CD4-positive, alpha-beta memory T cell (primary cell): Measurements from ENCODE around the gene DAZAP1. TPM values are rescaled to one million over a fixed set of nuclear protein-coding genes. Genes with fewer than 3 reads are reported as not detected.
"Not testable (repeated sequence)": the region's sequence is repeated elsewhere in the genome, so short reads cannot be mapped to it uniquely, and the experiment has no call there.

Source experiments
- CTCF ChIA-PET: fragments of 350-600 bp; sonication (Branson Sonifier 250); formaldehyde crosslinking; loops from one replicate; lab custom pipeline; 2021; ENCODE audit warnings: inconsistent platforms; ENCODE audit not compliant: partially characterized antibody; lab: Charles Lee
- POLR2A ChIA-PET: fragments of 350-600 bp; sonication (Branson Sonifier 250); formaldehyde crosslinking; loops from one replicate; lab custom pipeline; 2021; ENCODE audit not compliant: partially characterized antibody; lab: Charles Lee
- DNase-seq, 5 donors: peaks; one replicate each; pipeline versions ENCODE4 v3.0.0 to v3.0.0-alpha.2; 2020 to 2022; ENCODE audit warnings: mixed read lengths in 1 of 5
- H3K27ac ChIP-seq: one replicate; pipeline ENCODE4 v1.7.0; 2013; ENCODE audit warnings: low read depth, low read length
- H3K27me3 ChIP-seq: 2 replicates; pipeline ENCODE4 v1.7.0; 2013; ENCODE audit warnings: mild to moderate bottlenecking, low read length, moderate library complexity; ENCODE audit not compliant: insufficient read depth
- H3K36me3 ChIP-seq: 2 replicates; pipeline ENCODE4 v1.7.0; 2013; ENCODE audit warnings: mild to moderate bottlenecking, low read length, moderate library complexity; ENCODE audit not compliant: insufficient read depth
- H3K4me1 ChIP-seq: 2 replicates; pipeline ENCODE4 v1.7.0; 2013; ENCODE audit warnings: mild to moderate bottlenecking, low read length, moderate library complexity; ENCODE audit not compliant: insufficient read depth
- H3K4me3 ChIP-seq, 2 donors: one replicate each; pipeline ENCODE4 v1.7.0; 2013; ENCODE audit warnings: low read length in 2 of 2, mild to moderate bottlenecking in 1 of 2
- H3K9me3 ChIP-seq, 2 donors: one replicate each; pipeline ENCODE4 v1.7.0; 2013; ENCODE audit warnings: low read length in 2 of 2, control low read depth in 1 of 2; ENCODE audit not compliant: control insufficient read depth in 1 of 2
- H3K27ac Mint-ChIP-seq, 7 donors: one replicate each; pipeline ENCODE4 v1.8.0; 2020 to 2021; ENCODE audit warnings: mixed read lengths in 7 of 7, mild to moderate bottlenecking in 6 of 7, inconsistent platforms in 3 of 7, moderate library complexity in 3 of 7
- H3K27me3 Mint-ChIP-seq, 2 donors: one replicate each; pipeline ENCODE4 v1.8.0; 2020 to 2021; ENCODE audit warnings: mixed read lengths in 2 of 2
- H3K36me3 Mint-ChIP-seq, 2 donors: one replicate each; pipeline ENCODE4 v1.8.0; 2020 to 2021; ENCODE audit warnings: mixed read lengths in 2 of 2, inconsistent platforms in 1 of 2, mild to moderate bottlenecking in 1 of 2
- H3K4me1 Mint-ChIP-seq, 4 donors: one replicate each; pipeline ENCODE4 v1.8.0; 2020 to 2021; ENCODE audit warnings: mixed read lengths in 4 of 4, mild to moderate bottlenecking in 1 of 4
- H3K4me3 Mint-ChIP-seq, 8 donors: one replicate each; pipeline ENCODE4 v1.8.0; 2020 to 2021; ENCODE audit warnings: mixed read lengths in 8 of 8, mild to moderate bottlenecking in 7 of 8, moderate library complexity in 6 of 8, inconsistent platforms in 3 of 8
- H3K9me3 Mint-ChIP-seq, 8 donors: one replicate each; pipeline ENCODE4 v1.8.0; 2020 to 2021; ENCODE audit warnings: mixed read lengths in 8 of 8, mild to moderate bottlenecking in 5 of 8, inconsistent platforms in 3 of 8, moderate library complexity in 1 of 8
- intact Hi-C: fragments of 100-400 bp; cut with micrococcal nuclease; formaldehyde crosslinking; loops from one replicate; pipeline ENCODE4 v1.15.1; 2023
- polyA plus RNA-seq, 2 donors: library from polyadenylated mRNA; unstranded; fragments of 300-500 nt; fragmentation: Illumina TruSeq; gene quantifications; one replicate each; pipeline ENCODE4 v1.2.3, GENCODE V29; 2021
- total RNA-seq, 2 experiments: library from RNA; stranded (reverse); gene quantifications; one replicate each; pipeline ENCODE4 v1.2.3, GENCODE V29; 2021

DAZAP1 gene
- total and polyA plus RNA-seq, 4 experiments from 2014 or later: 2.5 to 152 (median 76.1) TPM

DNA sequence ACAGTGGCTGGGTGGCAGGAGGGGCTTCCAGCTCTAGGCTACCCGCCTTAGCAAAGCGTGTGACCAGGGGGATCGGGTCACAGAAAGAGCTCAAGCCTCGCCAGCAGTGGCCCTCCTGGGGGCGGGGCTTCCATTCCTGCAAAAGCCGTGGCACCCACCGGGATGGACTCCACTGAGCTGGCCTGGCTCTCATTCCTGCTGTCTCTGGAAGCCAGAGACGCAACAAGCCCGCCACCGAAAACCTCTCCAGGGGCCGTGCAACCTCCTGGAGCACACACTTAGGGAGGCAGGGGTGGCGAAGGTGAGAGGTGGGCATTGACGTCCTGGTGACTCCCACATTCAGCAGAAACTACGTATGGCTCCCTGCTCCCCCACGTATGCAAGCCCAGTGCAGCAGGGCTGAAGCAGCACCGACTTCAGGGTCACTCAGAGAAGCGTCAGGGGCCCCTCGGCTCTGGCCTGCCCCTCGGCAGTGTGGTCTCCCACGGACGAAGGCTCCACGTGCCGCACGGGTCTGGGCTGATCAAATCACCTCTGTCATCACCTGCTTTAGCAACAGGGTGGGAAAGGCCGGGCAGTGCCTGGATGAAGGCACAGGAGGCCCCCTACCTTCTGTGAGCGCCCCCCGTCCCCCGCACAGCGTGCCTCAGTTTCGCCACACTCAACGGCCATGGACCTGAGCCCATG lies 68.5 kb downstream of the DAZAP1 start:
- Histone ChIP-seq H3K27ac (no peak overlapping the region), H3K9me3 (no peaks in the 10 kb centered on the region), H3K36me3 (no peaks in the 10 kb centered on the region), H3K4me3 (no peak overlapping the region), H3K27me3 (no peaks in the 10 kb centered on the region), H3K4me1 (peaks cover 27% of the 10 kb centered on the region)
- Mint-ChIP-seq H3K9me3 (no peaks in the 10 kb centered on the region), H3K27me3 (peaks cover 0 to 1% of the 10 kb centered on the region in 2 donors), H3K36me3 (peaks cover 4 to 7% of the 10 kb centered on the region in 2 donors), H3K4me3 (peak overlapping the region in 2 of 8 donors; percentile 15 to 17), H3K4me1 (peaks cover 8 to 52% (median 21%) of the 10 kb centered on the region in 4 donors), H3K27ac (peak overlapping the region in 1 of 7 donors; percentile 8)
- ChIA-PET CTCF (interaction anchor here (0.7 to 1.7 kb wide), 2 partner anchors 15 to 22 kb away, joined by 3 to 4 read pairs; partner anchors contain the start of genes PCSK4 and REEP6), POLR2A (no interaction called here)
- DNase-seq: peak in 1 of 5 donors; percentile 22
- intact Hi-C loops: no loop called here

DNA sequence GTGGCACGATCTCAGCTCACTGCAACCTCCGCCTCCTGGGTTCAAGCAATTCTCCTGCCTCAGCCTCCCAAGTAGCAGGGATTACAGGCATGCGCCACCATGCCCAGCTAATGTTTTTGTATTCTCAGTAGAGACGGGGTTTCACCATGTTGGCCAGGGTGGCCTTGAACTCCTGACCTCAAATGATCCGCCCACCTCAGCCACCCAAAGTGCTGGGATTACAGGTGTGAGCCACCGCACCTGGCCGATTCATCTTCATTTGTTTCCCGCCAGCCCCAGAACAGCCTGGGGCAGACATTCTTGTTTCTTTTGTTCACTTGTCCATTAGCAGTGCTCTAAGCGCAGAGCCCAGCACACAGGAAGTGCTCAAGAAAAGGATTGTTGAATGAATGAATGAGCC lies 69.7 kb downstream of the DAZAP1 start:
- Mint-ChIP-seq H3K4me3 (peak overlapping the region; percentile 29 to 73 (median 58)), H3K27ac (peak overlapping the region in 1 of 7 donors; percentile 7), H3K4me1 (peaks cover 8 to 41% (median 16%) of the 10 kb centered on the region in 4 donors)
- H3K27ac ChIP-seq, H3K36me3 ChIP-seq, intact Hi-C loops, H3K4me3 ChIP-seq, H3K9me3 Mint-ChIP-seq, CTCF ChIA-PET, H3K9me3 ChIP-seq, H3K27me3 Mint-ChIP-seq, H3K27me3 ChIP-seq, H3K36me3 Mint-ChIP-seq: not testable (repeated sequence)
- H3K4me1 ChIP-seq: peaks cover 16% of the 10 kb centered on the region
- POLR2A ChIA-PET: interaction anchor here (1.6 to 2.1 kb wide), 2 partner anchors 9 to 14 kb away, joined by 8 to 9 read pairs; partner anchors contain the start of genes PCSK4 and REEP6
- DNase-seq: peak in 1 of 5 donors; percentile 9

DNA sequence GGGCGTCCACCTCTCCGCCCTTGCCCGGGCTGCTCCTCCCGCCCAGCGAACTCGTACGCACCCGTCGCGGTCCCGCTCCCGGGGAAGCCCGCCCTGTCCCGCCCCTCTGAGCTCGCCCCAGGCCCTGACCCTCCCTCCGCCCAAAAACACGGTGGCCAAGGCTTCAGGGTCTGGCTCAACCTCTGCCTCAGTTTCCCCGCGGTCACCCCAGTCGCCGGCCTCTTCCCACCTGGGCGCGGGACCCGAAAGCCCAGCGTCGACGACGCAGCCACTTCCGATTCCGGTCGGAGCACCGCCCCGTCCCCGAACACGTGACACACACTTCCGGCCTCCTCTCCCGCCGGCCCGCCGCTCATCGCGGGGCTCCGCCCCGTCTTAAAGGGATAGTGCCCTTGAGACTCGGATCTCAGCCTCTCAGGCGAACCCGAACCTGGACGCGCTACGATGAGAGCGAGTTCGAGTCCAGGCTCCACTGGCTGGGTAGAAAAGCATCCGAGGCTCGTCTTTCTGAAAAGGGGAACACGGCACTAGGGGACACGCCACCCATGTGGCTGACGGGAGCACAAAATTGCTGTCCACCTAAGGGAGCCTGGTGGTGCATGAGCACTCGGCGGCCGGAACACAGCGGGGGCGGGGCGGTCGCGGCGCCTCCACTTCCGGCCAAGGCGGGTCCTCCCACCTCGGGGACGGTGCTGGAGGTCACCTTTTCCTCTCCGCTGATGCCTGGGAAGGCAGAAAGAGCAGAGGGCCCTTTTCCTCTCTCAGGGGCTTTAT lies 71.7 kb downstream of the DAZAP1 start, which contains the start of gene C19orf25:
Gene C19orf25, minus strand, starts transcription at position 282 of the 774 bp plus-strand sequence. CDS start 312 bp downstream, outside the sequence.
- no peaks in the 10 kb centered on the region for H3K9me3 ChIP-seq
- no peaks in the 10 kb centered on the region for H3K27me3 Mint-ChIP-seq
- H3K27me3 ChIP-seq: no peaks in the 10 kb centered on the region
- no peaks in the 10 kb centered on the region for H3K36me3 ChIP-seq
- peaks cover 4 to 7% of the 10 kb centered on the region in 2 donors for H3K36me3 Mint-ChIP-seq
- H3K27ac ChIP-seq: peak within 1 kb of the TSS; percentile 76
- H3K4me1 ChIP-seq: peaks cover 14% of the 10 kb centered on the region
- H3K9me3 Mint-ChIP-seq: no peaks in the 10 kb centered on the region
- H3K4me3 Mint-ChIP-seq: peak within 1 kb of the TSS; percentile 97 to 100 (median 98)
- intact Hi-C loops: loop anchor here (1.0 kb wide), 2 partner anchors 9 to 11 kb away; partner anchors contain the start of gene PCSK4
- peak within 1 kb of the TSS; percentile 87 to 99 (median 97) for H3K27ac Mint-ChIP-seq
- ChIA-PET POLR2A (interaction anchor here (0.7 to 1.5 kb wide), 3 partner anchors 9 to 12 kb away, joined by 3 to 5 read pairs (median 4); partner anchors contain the start of gene REEP6), CTCF (no interaction called here)
- peak; percentile 87 to 91 (median 89) for DNase-seq
- H3K4me1 Mint-ChIP-seq: peaks cover 6 to 32% (median 14%) of the 10 kb centered on the region in 4 donors
- H3K4me3 ChIP-seq: peak within 1 kb of the TSS; percentile 46 to 52

DNA sequence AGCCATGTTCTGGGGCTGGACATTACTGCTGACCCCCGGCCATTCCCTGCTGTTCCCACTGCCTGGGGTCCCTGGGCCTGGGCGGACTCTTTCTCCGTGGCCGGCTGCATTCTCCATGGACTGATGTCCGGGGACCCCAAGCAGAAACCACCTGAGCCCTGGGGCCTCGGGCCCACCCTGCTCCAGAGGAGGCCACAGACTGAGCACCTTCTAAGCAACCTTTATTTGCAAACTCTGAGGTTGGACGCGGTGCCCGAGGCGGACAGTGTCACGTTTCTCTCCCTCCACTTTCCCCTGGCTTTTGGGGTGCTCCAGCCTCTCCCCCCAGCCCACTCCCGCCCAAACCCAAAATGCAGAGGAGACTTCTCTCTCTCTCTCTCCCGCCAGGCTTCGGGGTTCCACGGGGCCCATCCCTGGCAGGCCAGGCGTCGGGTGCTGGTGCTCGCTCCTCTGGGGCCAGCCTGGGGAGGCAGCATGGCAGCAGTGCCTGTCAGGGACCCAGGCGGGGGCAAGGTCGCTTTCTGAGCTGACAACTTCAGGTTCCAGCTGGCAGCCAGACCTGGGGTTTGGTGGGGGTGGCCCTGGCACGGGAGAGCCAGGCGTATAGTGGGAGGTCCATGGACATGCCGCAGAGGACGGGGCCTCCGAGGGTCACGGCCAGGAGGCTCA lies 74.0 kb downstream of the DAZAP1 start:
- Histone ChIP-seq H3K27me3 (no peaks in the 10 kb centered on the region), H3K9me3 (no peaks in the 10 kb centered on the region), H3K4me3 (no peak overlapping the region), H3K27ac (no peak overlapping the region), H3K36me3 (no peaks in the 10 kb centered on the region), H3K4me1 (peaks cover 14% of the 10 kb centered on the region)
- H3K27me3 Mint-ChIP-seq: no peaks in the 10 kb centered on the region
- peak in 1 of 5 donors; percentile 33 for DNase-seq
- POLR2A ChIA-PET: no interaction called here
- H3K4me3 Mint-ChIP-seq: no peak overlapping the region
- H3K9me3 Mint-ChIP-seq: no peaks in the 10 kb centered on the region
- H3K27ac Mint-ChIP-seq: no peak overlapping the region
- peaks cover 4 to 7% of the 10 kb centered on the region in 2 donors for H3K36me3 Mint-ChIP-seq
- peaks cover 6 to 27% (median 14%) of the 10 kb centered on the region in 4 donors for H3K4me1 Mint-ChIP-seq
- intact Hi-C loops: no loop called here
- CTCF ChIA-PET: no interaction called here

DNA sequence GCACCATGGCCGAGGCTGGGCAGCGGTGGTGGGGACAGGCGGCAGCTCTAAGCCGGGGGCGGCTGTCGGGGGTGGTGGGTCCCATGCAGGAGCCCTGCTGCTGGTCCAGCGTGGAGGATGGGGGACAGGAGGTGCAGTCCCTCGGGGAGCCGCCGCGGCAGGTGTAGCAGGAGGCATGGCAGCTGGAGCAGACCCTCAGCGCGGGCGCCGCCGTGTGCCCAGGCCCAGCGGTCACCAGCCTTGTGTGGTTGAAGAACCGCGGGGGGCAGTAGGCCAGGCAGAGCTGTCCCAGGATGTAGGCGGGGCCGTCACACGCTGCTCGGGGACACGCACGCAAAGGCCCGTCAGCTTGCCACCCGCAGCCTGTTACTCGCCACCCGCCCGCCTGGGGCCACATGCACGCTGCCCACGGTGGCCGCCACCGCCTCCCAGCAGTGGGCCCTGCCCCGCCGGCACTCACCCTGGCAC lies 74.5 kb downstream of the DAZAP1 start:
- ChIA-PET POLR2A (no interaction called here), CTCF (no interaction called here)
- H3K27me3 ChIP-seq: no peaks in the 10 kb centered on the region
- Mint-ChIP-seq H3K27me3 (no peaks in the 10 kb centered on the region), H3K36me3 (peaks cover 4 to 7% of the 10 kb centered on the region in 2 donors), H3K27ac (no peak overlapping the region), H3K4me1 (peaks cover 6 to 23% (median 14%) of the 10 kb centered on the region in 4 donors), H3K9me3 (no peaks in the 10 kb centered on the region), H3K4me3 (no peak overlapping the region)
- no peaks in the 10 kb centered on the region for H3K9me3 ChIP-seq
- H3K27ac ChIP-seq: no peak overlapping the region
- H3K4me3 ChIP-seq: no peak overlapping the region
- intact Hi-C loops: no loop called here
- H3K36me3 ChIP-seq: no peaks in the 10 kb centered on the region
- peaks cover 14% of the 10 kb centered on the region for H3K4me1 ChIP-seq
- peak in 1 of 5 donors; percentile 16 for DNase-seq

DNA sequence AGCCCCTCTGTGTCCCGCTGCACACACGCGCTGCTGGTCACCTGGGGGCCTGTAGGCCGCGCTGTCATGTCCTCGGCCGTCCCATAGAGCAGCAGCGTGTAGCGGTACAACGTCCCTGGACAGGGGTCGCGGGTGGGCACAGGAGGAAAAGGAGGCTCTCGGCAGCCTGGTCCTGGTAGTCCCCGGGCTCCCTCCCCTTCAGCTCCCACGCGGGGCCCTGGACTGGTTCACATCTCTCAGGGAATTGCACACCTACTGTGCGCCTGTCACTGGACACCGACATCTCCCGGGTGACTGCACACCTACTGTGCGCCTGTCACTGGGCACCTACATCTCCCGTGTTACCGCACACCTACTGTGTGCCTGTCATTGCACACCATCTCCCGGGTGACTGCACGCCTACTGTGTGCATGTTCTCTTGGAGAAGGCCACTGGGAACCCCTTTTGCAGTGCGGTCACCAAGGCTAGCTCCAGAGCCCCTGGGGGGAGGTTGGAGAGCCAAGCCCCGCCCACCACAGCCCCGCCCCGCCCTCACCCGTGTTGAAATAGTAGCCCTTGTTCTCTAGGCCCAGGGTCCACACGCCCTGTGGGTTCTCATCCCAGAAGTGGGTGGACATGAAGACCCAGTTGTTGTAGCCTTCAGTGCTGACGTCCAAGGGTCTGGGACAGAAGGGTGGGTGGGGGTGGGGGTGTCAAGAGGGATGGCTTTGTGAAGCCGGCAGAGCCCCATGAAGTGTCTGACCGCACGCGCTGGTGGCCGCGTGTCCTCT lies 75.2 kb downstream of the DAZAP1 start:
- Mint-ChIP-seq H3K4me3 (no peak overlapping the region), H3K27ac (no peak overlapping the region), H3K9me3 (no peaks in the 10 kb centered on the region), H3K4me1 (peaks cover 4 to 17% (median 9%) of the 10 kb centered on the region in 4 donors), H3K27me3 (no peaks in the 10 kb centered on the region), H3K36me3 (peaks cover 4 to 5% of the 10 kb centered on the region in 2 donors)
- POLR2A ChIA-PET: no interaction called here
- Histone ChIP-seq H3K9me3 (no peaks in the 10 kb centered on the region), H3K27me3 (no peaks in the 10 kb centered on the region), H3K36me3 (no peaks in the 10 kb centered on the region), H3K4me1 (peaks cover 9% of the 10 kb centered on the region), H3K4me3 (no peak overlapping the region), H3K27ac (no peak overlapping the region)
- peak in 1 of 5 donors; percentile 12 for DNase-seq
- intact Hi-C loops: no loop called here
- CTCF ChIA-PET: no interaction called here
